Measurements from ENCODE around the gene PWWP2B.

The PWWP2B gene

GRCh38 chr10:132355754-132356153 is 41.2 kb upstream of the PWWP2B start:
- H3K4me3 ChIP-seq (ENCODE audit: low read depth, low read length): no peak overlapping the region
- DNase-seq (ENCODE audit: low read depth): no peak
- TF ChIP-seq POLR2A (IDR thresholded peaks at IDR 0.05; ENCODE audit: extremely low read depth, insufficient read length): no peak
- no peak for TF ChIP-seq CTCF (IDR thresholded peaks at IDR 0.05; ENCODE audit: low read depth, low read length)
- TF ChIP-seq MYC (IDR thresholded peaks at IDR 0.05; ENCODE audit: low read depth, low read length): no peak
- TF ChIP-seq MAX (IDR thresholded peaks at IDR 0.05; ENCODE audit: low read depth, low read length): no peak

- no peak for TF ChIP-seq POLR2A (IDR thresholded peaks at IDR 0.05; ENCODE audit: extremely low read depth, insufficient read length)
- TF ChIP-seq CTCF (IDR thresholded peaks at IDR 0.05; ENCODE audit: low read depth, low read length): no peak
- TF ChIP-seq MAX (IDR thresholded peaks at IDR 0.05; ENCODE audit: low read depth, low read length): no peak
- no peak for TF ChIP-seq MYC (IDR thresholded peaks at IDR 0.05; ENCODE audit: low read depth, low read length)
- DNase-seq (ENCODE audit: low read depth): no peak
Observed at GRCh38 chr10:132356621-132357195, 40.3 kb upstream of the PWWP2B start.

GRCh38 chr10:132357286-132358058 is 39.5 kb upstream of the PWWP2B start:
- no peak for DNase-seq (ENCODE audit: low read depth)
- H3K4me3 ChIP-seq (ENCODE audit: low read depth, low read length): no peak overlapping the region
- TF ChIP-seq MYC (IDR thresholded peaks at IDR 0.05; ENCODE audit: low read depth, low read length) (no peak), CTCF (IDR thresholded peaks at IDR 0.05; ENCODE audit: low read depth, low read length) (no peak)

More at GRCh38 chr10:132356621-132357195, 40.3 kb upstream of the PWWP2B start:
- H3K4me3 ChIP-seq (ENCODE audit: low read depth, low read length): no peak overlapping the region

- no peak for DNase-seq (ENCODE audit: low read depth)
- TF ChIP-seq MAX (IDR thresholded peaks at IDR 0.05; ENCODE audit: low read depth, low read length) (no peak), POLR2A (IDR thresholded peaks at IDR 0.05; ENCODE audit: extremely low read depth, insufficient read length) (no peak), MYC (IDR thresholded peaks at IDR 0.05; ENCODE audit: low read depth, low read length) (no peak), CTCF (IDR thresholded peaks at IDR 0.05; ENCODE audit: low read depth, low read length) (no peak)
- H3K4me3 ChIP-seq (ENCODE audit: low read depth, low read length): no peak overlapping the region
Observed at GRCh38 chr10:132359305-132360040, 37.5 kb upstream of the PWWP2B start.

GRCh38 chr10:132360766-132361447 is 36.1 kb upstream of the PWWP2B start:
- TF ChIP-seq CTCF (IDR thresholded peaks at IDR 0.05; ENCODE audit: low read depth, low read length) (peak; percentile 92), MAX (IDR thresholded peaks at IDR 0.05; ENCODE audit: low read depth, low read length) (peak; percentile 79), POLR2A (IDR thresholded peaks at IDR 0.05; ENCODE audit: extremely low read depth, insufficient read length) (no peak), MYC (IDR thresholded peaks at IDR 0.05; ENCODE audit: low read depth, low read length) (no peak)
- peak; percentile 48 for DNase-seq (ENCODE audit: low read depth)
- H3K4me3 ChIP-seq (ENCODE audit: low read depth, low read length): no peak overlapping the region

All from NB4 (cell line).